ENCODE results near the gene KIAA0040.
"Not testable (repeated sequence)": the region's sequence is repeated elsewhere in the genome, so short reads cannot be mapped to it uniquely, and the experiment has no call there.

KIAA0040 gene

GRCh38 chr1:175126347-175126746 lies 66.2 kb downstream of the KIAA0040 start:
- peaks cover 31% of the 10 kb centered on the region for H3K4me1 ChIP-seq (ENCODE audit: control insufficient read depth, insufficient read depth, low read length)
- H3K27ac ChIP-seq (ENCODE audit: low read length): no peak overlapping the region
- no peaks in the 10 kb centered on the region for H3K36me3 ChIP-seq (ENCODE audit: control insufficient read depth in 2 of 2, insufficient read depth in 2 of 2, low read length in 2 of 2)

GRCh38 chr1:175124861-175125260 lies 67.7 kb downstream of the KIAA0040 start:
- Histone ChIP-seq H3K27ac (ENCODE audit: low read length) (no peak overlapping the region), H3K4me3 (ENCODE audit: low read length in 2 of 2) (no peak overlapping the region), H3K9me3 (ENCODE audit: control insufficient read depth in 2 of 2, low read length in 2 of 2) (no peaks in the 10 kb centered on the region), H3K27me3 (ENCODE audit: control insufficient read depth in 1 of 2, insufficient read depth in 2 of 2, low read length in 2 of 2) (no peaks in the 10 kb centered on the region), H3K4me1 (ENCODE audit: control insufficient read depth, insufficient read depth, low read length) (peaks cover 23% of the 10 kb centered on the region), H3K9ac (ENCODE audit: low read length in 2 of 2) (no peak overlapping the region), H3K36me3 (ENCODE audit: control insufficient read depth in 2 of 2, insufficient read depth in 2 of 2, low read length in 2 of 2) (no peaks in the 10 kb centered on the region)

More at GRCh38 chr1:175126347-175126746, 66.2 kb downstream of the KIAA0040 start:
- Histone ChIP-seq H3K4me3 (ENCODE audit: low read length in 2 of 2) (no peak overlapping the region), H3K9me3 (ENCODE audit: control insufficient read depth in 2 of 2, low read length in 2 of 2) (no peaks in the 10 kb centered on the region), H3K27me3 (ENCODE audit: control insufficient read depth in 1 of 2, insufficient read depth in 2 of 2, low read length in 2 of 2) (no peaks in the 10 kb centered on the region), H3K9ac (ENCODE audit: low read length in 2 of 2) (no peak overlapping the region)

- no peaks in the 10 kb centered on the region for H3K36me3 ChIP-seq (ENCODE audit: control insufficient read depth in 2 of 2, insufficient read depth in 2 of 2, low read length in 2 of 2)
- no peaks in the 10 kb centered on the region for H3K4me1 ChIP-seq (ENCODE audit: control insufficient read depth, insufficient read depth, low read length)
- no peak overlapping the region for H3K4me3 ChIP-seq (ENCODE audit: low read length in 2 of 2)
- no peak overlapping the region for H3K9ac ChIP-seq (ENCODE audit: low read length in 2 of 2)
- H3K27ac ChIP-seq (ENCODE audit: low read length): no peak overlapping the region
- no peaks in the 10 kb centered on the region for H3K27me3 ChIP-seq (ENCODE audit: control insufficient read depth in 1 of 2, insufficient read depth in 2 of 2, low read length in 2 of 2)
- peaks cover 0 to under 1% of the 10 kb centered on the region in 2 donors for H3K9me3 ChIP-seq (ENCODE audit: control insufficient read depth in 2 of 2, low read length in 2 of 2)
Observed at GRCh38 chr1:175120511-175120910, 72.1 kb downstream of the KIAA0040 start.

- H3K4me1 ChIP-seq (ENCODE audit: control insufficient read depth, insufficient read depth, low read length): no peaks in the 10 kb centered on the region
- peaks cover 9 to 10% of the 10 kb centered on the region in 2 donors for H3K9me3 ChIP-seq (ENCODE audit: control insufficient read depth in 2 of 2, low read length in 2 of 2)
- peaks cover 0 to 2% of the 10 kb centered on the region in 2 donors for H3K27me3 ChIP-seq (ENCODE audit: control insufficient read depth in 1 of 2, insufficient read depth in 2 of 2, low read length in 2 of 2)
- H3K27ac ChIP-seq (ENCODE audit: low read length): no peak overlapping the region
- H3K36me3 ChIP-seq (ENCODE audit: control insufficient read depth in 2 of 2, insufficient read depth in 2 of 2, low read length in 2 of 2): no peaks in the 10 kb centered on the region
- no peak overlapping the region for H3K9ac ChIP-seq (ENCODE audit: low read length in 2 of 2)
- no peak overlapping the region for H3K4me3 ChIP-seq (ENCODE audit: low read length in 2 of 2)
Observed at GRCh38 chr1:175118375-175119367, 73.9 kb downstream of the KIAA0040 start.

GRCh38 chr1:175116903-175117302 lies 75.7 kb downstream of the KIAA0040 start:
- no peak overlapping the region for H3K4me3 ChIP-seq (ENCODE audit: low read length in 2 of 2)
- H3K27ac ChIP-seq (ENCODE audit: low read length): no peak overlapping the region
- H3K9ac ChIP-seq (ENCODE audit: low read length in 2 of 2): no peak overlapping the region
- no peaks in the 10 kb centered on the region for H3K4me1 ChIP-seq (ENCODE audit: control insufficient read depth, insufficient read depth, low read length)
- H3K9me3 ChIP-seq (ENCODE audit: control insufficient read depth in 2 of 2, low read length in 2 of 2): peaks cover 9 to 10% of the 10 kb centered on the region in 2 donors
- H3K27me3 ChIP-seq (ENCODE audit: control insufficient read depth in 1 of 2, insufficient read depth in 2 of 2, low read length in 2 of 2): peaks cover 0 to 2% of the 10 kb centered on the region in 2 donors
- no peaks in the 10 kb centered on the region for H3K36me3 ChIP-seq (ENCODE audit: control insufficient read depth in 2 of 2, insufficient read depth in 2 of 2, low read length in 2 of 2)

GRCh38 chr1:175116210-175116798 lies 76.3 kb downstream of the KIAA0040 start:
- H3K27ac ChIP-seq (ENCODE audit: low read length): no peak overlapping the region
- no peaks in the 10 kb centered on the region for H3K36me3 ChIP-seq (ENCODE audit: control insufficient read depth in 2 of 2, insufficient read depth in 2 of 2, low read length in 2 of 2)
- no peak overlapping the region for H3K4me3 ChIP-seq (ENCODE audit: low read length in 2 of 2)
- peaks cover 9 to 10% of the 10 kb centered on the region in 2 donors for H3K9me3 ChIP-seq (ENCODE audit: control insufficient read depth in 2 of 2, low read length in 2 of 2)
- peaks cover 0 to 2% of the 10 kb centered on the region in 2 donors for H3K27me3 ChIP-seq (ENCODE audit: control insufficient read depth in 1 of 2, insufficient read depth in 2 of 2, low read length in 2 of 2)
- H3K9ac ChIP-seq (ENCODE audit: low read length in 2 of 2): no peak overlapping the region
- H3K4me1 ChIP-seq (ENCODE audit: control insufficient read depth, insufficient read depth, low read length): no peaks in the 10 kb centered on the region

- H3K27ac ChIP-seq (ENCODE audit: low read length): no peak overlapping the region
- no peaks in the 10 kb centered on the region for H3K36me3 ChIP-seq (ENCODE audit: control insufficient read depth in 2 of 2, insufficient read depth in 2 of 2, low read length in 2 of 2)
- H3K4me1 ChIP-seq (ENCODE audit: control insufficient read depth, insufficient read depth, low read length): no peaks in the 10 kb centered on the region
- H3K9me3 ChIP-seq (ENCODE audit: control insufficient read depth in 2 of 2, low read length in 2 of 2): peaks cover 9 to 10% of the 10 kb centered on the region in 2 donors
- H3K4me3 ChIP-seq (ENCODE audit: low read length in 2 of 2): no peak overlapping the region
- peaks cover 0 to 2% of the 10 kb centered on the region in 2 donors for H3K27me3 ChIP-seq (ENCODE audit: control insufficient read depth in 1 of 2, insufficient read depth in 2 of 2, low read length in 2 of 2)
- no peak overlapping the region for H3K9ac ChIP-seq (ENCODE audit: low read length in 2 of 2)
Observed at GRCh38 chr1:175114996-175115395, 77.6 kb downstream of the KIAA0040 start.

- not testable (repeated sequence) for H3K27me3 ChIP-seq (ENCODE audit: control insufficient read depth in 1 of 2, insufficient read depth in 2 of 2, low read length in 2 of 2); H3K4me1 ChIP-seq (ENCODE audit: control insufficient read depth, insufficient read depth, low read length); H3K9ac ChIP-seq (ENCODE audit: low read length in 2 of 2); H3K4me3 ChIP-seq (ENCODE audit: low read length in 2 of 2); H3K36me3 ChIP-seq (ENCODE audit: control insufficient read depth in 2 of 2, insufficient read depth in 2 of 2, low read length in 2 of 2); H3K9me3 ChIP-seq (ENCODE audit: control insufficient read depth in 2 of 2, low read length in 2 of 2); H3K27ac ChIP-seq (ENCODE audit: low read length)
Observed at GRCh38 chr1:175108331-175108820, 84.2 kb downstream of the KIAA0040 start.

Measured in stomach smooth muscle (tissue), 2 donors.